K562 (cell line): Measurements from ENCODE around the gene KRT5. TPM values are rescaled to one million over a fixed set of nuclear protein-coding genes. Genes with fewer than 3 reads are reported as not detected.

Experiments used
- ATAC-seq: fragments of 200-7000 bp; cut with Tn5 transposase; 3 replicates; pipeline ENCODE4 v1.9.1; 2020; ENCODE audit warnings: moderate library complexity
- BruUV-seq: library from RNA; stranded (reverse); fragments of 400-500 nt; replicated peaks from 2 replicates; lab custom pipeline; 2021; lab: Mats Ljungman, UMichigan
- CTCF ChIA-PET: fragments of 300-600 bp; formaldehyde crosslinking; extraction: SDS; loops from one replicate; lab custom pipeline; 2021; ENCODE audit warnings: low intra/inter-chr PET ratio; lab: Yijun Ruan, JAX
- POLR2A ChIA-PET: fragments of 300-600, 350-650 bp; sonication (Branson Sonifier 250); formaldehyde crosslinking; extraction: SDS; loops from one replicate; lab custom pipeline; 2021; ENCODE audit warnings: antibody characterized with exemption, inconsistent platforms; lab: Yijun Ruan, JAX
- DNase-seq, 4 experiments: peaks; one replicate each; pipeline versions ENCODE4 v3.0.0 to v3.0.0-alpha.2; 2011 to 2018; ENCODE audit warnings: low spot score in 3 of 4, mixed read lengths in 3 of 4; ENCODE audit errors: extremely low read depth in 1 of 4
- FAIRE-seq: peaks from 2 replicates; lab custom pipeline; 2011; peaks lifted over from hg19 to GRCh38; lab: Jason Lieb, UNC
- H2AFZ ChIP-seq: 2 replicates; pipeline ENCODE4 v1.6.0; 2011; ENCODE audit warnings: low read depth, low read length, control low read depth, inconsistent platforms
- H3K27ac ChIP-seq: fragments of 200-600 bp; 3 replicates; pipeline ENCODE4 v1.8.0; 2011; ENCODE audit warnings: low read depth, mild to moderate bottlenecking, control low read depth, inconsistent platforms, low read length, moderate library complexity, mixed read lengths; ENCODE audit errors: extremely low read depth
- H3K27me3 ChIP-seq, 2 experiments: fragments of 300-600 bp in 1 of 2; 2 replicates in 1 of 2; 3 replicates in 1 of 2; pipeline versions ENCODE4 v1.6.0 to v1.8.0; 2011; ENCODE audit warnings: inconsistent platforms in 2 of 2, low read length in 2 of 2, mild to moderate bottlenecking in 1 of 2, mixed read lengths in 1 of 2, moderate library complexity in 1 of 2; ENCODE audit not compliant: control insufficient read depth in 2 of 2, insufficient read depth in 2 of 2
- H3K36me3 ChIP-seq: fragments of 300-600 bp; 3 replicates; pipeline ENCODE4 v1.8.0; 2011; ENCODE audit warnings: mild to moderate bottlenecking, low read length, inconsistent platforms; ENCODE audit not compliant: control insufficient read depth, insufficient read depth
- H3K4me1 ChIP-seq, 2 experiments: fragments of 200-600 bp in 1 of 2; replicated peaks in 1 of 2; 2 replicates in 1 of 2; 3 replicates in 1 of 2; pipeline versions ENCODE4 v1.5.1 to v1.8.0; 2011; ENCODE audit warnings: inconsistent platforms in 2 of 2, low read length in 2 of 2, mild to moderate bottlenecking in 1 of 2, mixed read lengths in 1 of 2, moderate library complexity in 1 of 2; ENCODE audit not compliant: control insufficient read depth in 2 of 2, insufficient read depth in 2 of 2
- H3K4me2 ChIP-seq: 2 replicates; pipeline ENCODE4 v1.6.1; 2011; ENCODE audit warnings: low read length, control low read depth, inconsistent platforms, mixed read lengths; ENCODE audit not compliant: insufficient read depth
- H3K4me3 ChIP-seq: fragments of 200-600 bp; sonication (generic), shearing (Covaris generic); 2 replicates; pipeline ENCODE4 v1.5.1; 2016; ENCODE audit warnings: control low read depth, inconsistent platforms
- H3K79me2 ChIP-seq: fragments of 200-600 bp; 3 replicates; pipeline ENCODE4 v1.8.0; 2011; ENCODE audit warnings: low read length, inconsistent platforms; ENCODE audit not compliant: control insufficient read depth, insufficient read depth
- H3K9ac ChIP-seq, 2 experiments: 2 replicates each; pipeline versions ENCODE4 v1.6.0 to v1.6.1; 2011; ENCODE audit warnings: low read depth in 2 of 2, low read length in 2 of 2, control low read depth in 1 of 2, inconsistent platforms in 1 of 2, mild to moderate bottlenecking in 1 of 2, mixed read lengths in 1 of 2; ENCODE audit not compliant: insufficient read depth in 1 of 2
- H3K9me1 ChIP-seq: one replicate; pipeline ENCODE4 v1.6.0; 2011; ENCODE audit warnings: inconsistent platforms, mild to moderate bottlenecking, low read length, moderate library complexity; ENCODE audit not compliant: control insufficient read depth, insufficient read depth
- H3K9me3 ChIP-seq: replicated peaks from 2 replicates; pipeline ENCODE4 v1.5.1; 2011; ENCODE audit warnings: low read depth, low read length, inconsistent platforms; ENCODE audit not compliant: control insufficient read depth, insufficient read depth
- H4K20me1 ChIP-seq: replicated peaks from 2 replicates; pipeline ENCODE4 v1.6.1; 2011; ENCODE audit warnings: low read length, inconsistent platforms, mixed read lengths; ENCODE audit not compliant: control insufficient read depth, insufficient read depth
- REST ChIP-seq, 2 experiments: fragments of 450-650 bp; formaldehyde crosslinking in 1 of 2; IDR thresholded peaks; 2 replicates each; pipeline versions ENCODE4 v1.4.0 to v1.6.1; 2014 to 2020; ENCODE audit warnings: mild to moderate bottlenecking in 2 of 2, borderline replicate concordance in 1 of 2, low read depth in 1 of 2
- RNF2 ChIP-seq: sonication (generic); IDR thresholded peaks from 2 replicates; pipeline ENCODE4 v1.6.1; 2016
- SIN3B ChIP-seq: fragments of 450-650 bp; IDR thresholded peaks from 2 replicates; pipeline ENCODE4 v1.6.1; 2017; ENCODE audit warnings: low read depth, mild to moderate bottlenecking, moderate library complexity
- ZSCAN32 ChIP-seq: fragments of 450-650 bp; formaldehyde crosslinking; IDR thresholded peaks from 2 replicates; pipeline ENCODE4 v1.4.0; 2020; ENCODE audit warnings: mild to moderate bottlenecking, moderate library complexity
- WGBS: fragments of 100-300 bp; shearing (Covaris generic); methylation state at CpG from one replicate; pipeline ENCODE4 v1.1.6; 2016; ENCODE audit warnings: low coverage, mixed read lengths; ENCODE audit not compliant: insufficient coverage; ENCODE audit errors: missing lambda C conversion rate; 5-methylcytosine and 5-hydroxymethylcytosine counted together
- in situ Hi-C: fragments of 300-500 bp; cut with MboI; formaldehyde crosslinking; loops from 4 replicates; pipeline ENCODE4 v1.15.0; 2018; ENCODE audit warnings: inconsistent platforms, mixed read lengths
- intact Hi-C: fragments of 100-400 bp; cut with micrococcal nuclease; formaldehyde crosslinking; loops from 2 replicates; pipeline ENCODE4 v1.14.2; 2022
- polyA plus RNA-seq, 8 experiments: library from polyadenylated mRNA; depleted of rRNA in 4 of 8; stranded (reverse) in 5 of 8; unstranded in 3 of 8; fragments of >200 nt; fragmentation: Nextera tagmentation in 2 of 8; fragmentation: Illumina TruSeq in 1 of 8; extraction: Ambion mirVana in 2 of 8; extraction: Trizol in 1 of 8; gene quantifications; 2 replicates each; pipeline versions ENCODE4 v1.2.1 to v1.2.3, GENCODE V29; 2011 to 2014; ENCODE audit warnings: inconsistent platforms in 1 of 8, missing spikeins in 1 of 8
- total RNA-seq, 7 experiments: library from RNA; depleted of rRNA in 6 of 7; stranded (reverse); fragments of >200 nt in 6 of 7; fragmentation: Illumina TruSeq in 2 of 7; extraction: Trizol in 2 of 7; gene quantifications; 2 replicates each; pipeline versions ENCODE4 v1.2.1 to v1.2.3, GENCODE V29; 2011 to 2021; ENCODE audit warnings: low replicate concordance in 1 of 7
- TF ChIP-seq, protein P1 (sequence below), 3 experiments: IDR thresholded peaks in 2 of 3; conservative IDR thresholded peaks in 1 of 3; 2 replicates each; pipeline ENCODE4 v1.5.1; 2011 to 2012; ENCODE audit warnings: low read length in 3 of 3, mild to moderate bottlenecking in 3 of 3, control low read depth in 2 of 3, improper control_type of control experiment in 1 of 3, inconsistent platforms in 1 of 3, low read depth in 1 of 3, mixed read lengths in 1 of 3, moderate library complexity in 1 of 3; ENCODE audit not compliant: insufficient read depth in 2 of 3
- TF ChIP-seq, protein P2 (sequence below): fragments of 250-450 bp; sonication (Bioruptor Pico); IDR thresholded peaks from 2 replicates; pipeline ENCODE4 v1.4.0; 2020; ENCODE audit warnings: mild to moderate bottlenecking, moderate library complexity

KRT5 gene
- total and polyA plus RNA-seq, 9 of the 15 experiments (the other 6 are each of a cell fraction or from before 2014, with no cell fraction given) = 0.32 TPM; not detected in 8

GRCh38 chr12:52534482-52534881, 14.3 kb upstream of the KRT5 start:
- Histone ChIP-seq H3K4me3 (no peak overlapping the region), H3K27ac (no peak overlapping the region), H3K36me3 (no peaks in the 10 kb centered on the region), H3K9ac (no peak overlapping the region), H2AFZ (no peak overlapping the region), H3K79me2 (no peaks in the 10 kb centered on the region), H3K4me1 (no peaks in the 10 kb centered on the region), H3K9me1 (no peaks in the 10 kb centered on the region), H3K9me3 (no peaks in the 10 kb centered on the region), H3K4me2 (no peak overlapping the region), H4K20me1 (no peaks in the 10 kb centered on the region; the same call in 1 of the 2 replicates), H3K27me3 (peaks cover 7 to 37% of the 10 kb centered on the region in 2 experiments; a peak in 4 of 5 replicates)
- ChIA-PET CTCF (interaction anchor here (0.9 kb wide), 1 partner anchor 383 kb away, joined by 5 read pairs; no protein-coding TSS in a partner anchor), POLR2A (interaction anchor here (0.6 kb wide), 1 partner anchor 333 kb away, joined by 3 read pairs; no protein-coding TSS in a partner anchor)
- FAIRE-seq = no peak
- WGBS = 4% methylated on average over 5 of the region's 5 CpGs
- intact Hi-C loops (no loop called here), in situ Hi-C loops (no loop called here)
- BruUV-seq = no TSS peak
- peak; percentile 55; the same call in 2 of the 3 replicates for ATAC-seq
- DNase-seq = peak in 1 of 4 experiments; percentile 21
- no peak for TF ChIP-seq ZSCAN32
- TF ChIP-seq, protein P1, sequence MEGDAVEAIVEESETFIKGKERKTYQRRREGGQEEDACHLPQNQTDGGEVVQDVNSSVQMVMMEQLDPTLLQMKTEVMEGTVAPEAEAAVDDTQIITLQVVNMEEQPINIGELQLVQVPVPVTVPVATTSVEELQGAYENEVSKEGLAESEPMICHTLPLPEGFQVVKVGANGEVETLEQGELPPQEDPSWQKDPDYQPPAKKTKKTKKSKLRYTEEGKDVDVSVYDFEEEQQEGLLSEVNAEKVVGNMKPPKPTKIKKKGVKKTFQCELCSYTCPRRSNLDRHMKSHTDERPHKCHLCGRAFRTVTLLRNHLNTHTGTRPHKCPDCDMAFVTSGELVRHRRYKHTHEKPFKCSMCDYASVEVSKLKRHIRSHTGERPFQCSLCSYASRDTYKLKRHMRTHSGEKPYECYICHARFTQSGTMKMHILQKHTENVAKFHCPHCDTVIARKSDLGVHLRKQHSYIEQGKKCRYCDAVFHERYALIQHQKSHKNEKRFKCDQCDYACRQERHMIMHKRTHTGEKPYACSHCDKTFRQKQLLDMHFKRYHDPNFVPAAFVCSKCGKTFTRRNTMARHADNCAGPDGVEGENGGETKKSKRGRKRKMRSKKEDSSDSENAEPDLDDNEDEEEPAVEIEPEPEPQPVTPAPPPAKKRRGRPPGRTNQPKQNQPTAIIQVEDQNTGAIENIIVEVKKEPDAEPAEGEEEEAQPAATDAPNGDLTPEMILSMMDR (IDR thresholded peaks at IDR 0.05 in 2 of 3, conservative IDR thresholded peaks at IDR 0.05 in 1 of 3; ENCODE audit: insufficient read depth in 2 of 3, low read depth in 1 of 3, low read length in 3 of 3) = peak; percentile 30 to 42 (median 34); a peak in 1 of 6 replicates
- TF ChIP-seq, protein P2, sequence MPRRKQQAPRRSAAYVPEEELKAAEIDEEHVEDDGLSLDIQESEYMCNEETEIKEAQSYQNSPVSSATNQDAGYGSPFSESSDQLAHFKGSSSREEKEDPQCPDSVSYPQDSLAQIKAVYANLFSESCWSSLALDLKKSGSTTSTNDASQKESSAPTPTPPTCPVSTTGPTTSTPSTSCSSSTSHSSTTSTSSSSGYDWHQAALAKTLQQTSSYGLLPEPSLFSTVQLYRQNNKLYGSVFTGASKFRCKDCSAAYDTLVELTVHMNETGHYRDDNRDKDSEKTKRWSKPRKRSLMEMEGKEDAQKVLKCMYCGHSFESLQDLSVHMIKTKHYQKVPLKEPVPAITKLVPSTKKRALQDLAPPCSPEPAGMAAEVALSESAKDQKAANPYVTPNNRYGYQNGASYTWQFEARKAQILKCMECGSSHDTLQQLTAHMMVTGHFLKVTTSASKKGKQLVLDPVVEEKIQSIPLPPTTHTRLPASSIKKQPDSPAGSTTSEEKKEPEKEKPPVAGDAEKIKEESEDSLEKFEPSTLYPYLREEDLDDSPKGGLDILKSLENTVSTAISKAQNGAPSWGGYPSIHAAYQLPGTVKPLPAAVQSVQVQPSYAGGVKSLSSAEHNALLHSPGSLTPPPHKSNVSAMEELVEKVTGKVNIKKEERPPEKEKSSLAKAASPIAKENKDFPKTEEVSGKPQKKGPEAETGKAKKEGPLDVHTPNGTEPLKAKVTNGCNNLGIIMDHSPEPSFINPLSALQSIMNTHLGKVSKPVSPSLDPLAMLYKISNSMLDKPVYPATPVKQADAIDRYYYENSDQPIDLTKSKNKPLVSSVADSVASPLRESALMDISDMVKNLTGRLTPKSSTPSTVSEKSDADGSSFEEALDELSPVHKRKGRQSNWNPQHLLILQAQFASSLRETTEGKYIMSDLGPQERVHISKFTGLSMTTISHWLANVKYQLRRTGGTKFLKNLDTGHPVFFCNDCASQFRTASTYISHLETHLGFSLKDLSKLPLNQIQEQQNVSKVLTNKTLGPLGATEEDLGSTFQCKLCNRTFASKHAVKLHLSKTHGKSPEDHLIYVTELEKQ (CRISPR knock-in tag) = no peak
- no peak for TF ChIP-seq RNF2
- TF ChIP-seq SIN3B = no peak
- TF ChIP-seq REST (IDR thresholded peaks at IDR 0.05; ENCODE audit: borderline replicate concordance) = peak; percentile 28; the same call in 1 of the 2 replicates
- no peak for TF ChIP-seq REST (CRISPR knock-in tag; IDR thresholded peaks at IDR 0.05; ENCODE audit: low read depth)
